NB4 (cell line): Measurements from ENCODE around the gene CYBC1.

Experiments
- DNase-seq: peaks from one replicate; pipeline ENCODE4 v3.0.0; 2010; ENCODE audit warnings: low read depth
- H3K4me3 ChIP-seq: one replicate; pipeline ENCODE4 v1.5.1; 2011; ENCODE audit warnings: mild to moderate bottlenecking, low read depth, low read length, moderate library complexity
- CTCF ChIP-seq: IDR thresholded peaks from one replicate; pipeline ENCODE4 v1.5.1; 2012; ENCODE audit warnings: low read depth, low read length
- MAX ChIP-seq: IDR thresholded peaks from 2 replicates; pipeline ENCODE4 v1.6.1; 2011; ENCODE audit warnings: low read depth, low read length
- MYC ChIP-seq: IDR thresholded peaks from 2 replicates; pipeline ENCODE4 v1.6.1; 2011; ENCODE audit warnings: low read depth, low read length
- POLR2A ChIP-seq: IDR thresholded peaks from 2 replicates; pipeline ENCODE4 v1.6.1; 2011; ENCODE audit warnings: mild to moderate bottlenecking; ENCODE audit not compliant: insufficient read length; ENCODE audit errors: extremely low read depth

CYBC1 gene

DNA sequence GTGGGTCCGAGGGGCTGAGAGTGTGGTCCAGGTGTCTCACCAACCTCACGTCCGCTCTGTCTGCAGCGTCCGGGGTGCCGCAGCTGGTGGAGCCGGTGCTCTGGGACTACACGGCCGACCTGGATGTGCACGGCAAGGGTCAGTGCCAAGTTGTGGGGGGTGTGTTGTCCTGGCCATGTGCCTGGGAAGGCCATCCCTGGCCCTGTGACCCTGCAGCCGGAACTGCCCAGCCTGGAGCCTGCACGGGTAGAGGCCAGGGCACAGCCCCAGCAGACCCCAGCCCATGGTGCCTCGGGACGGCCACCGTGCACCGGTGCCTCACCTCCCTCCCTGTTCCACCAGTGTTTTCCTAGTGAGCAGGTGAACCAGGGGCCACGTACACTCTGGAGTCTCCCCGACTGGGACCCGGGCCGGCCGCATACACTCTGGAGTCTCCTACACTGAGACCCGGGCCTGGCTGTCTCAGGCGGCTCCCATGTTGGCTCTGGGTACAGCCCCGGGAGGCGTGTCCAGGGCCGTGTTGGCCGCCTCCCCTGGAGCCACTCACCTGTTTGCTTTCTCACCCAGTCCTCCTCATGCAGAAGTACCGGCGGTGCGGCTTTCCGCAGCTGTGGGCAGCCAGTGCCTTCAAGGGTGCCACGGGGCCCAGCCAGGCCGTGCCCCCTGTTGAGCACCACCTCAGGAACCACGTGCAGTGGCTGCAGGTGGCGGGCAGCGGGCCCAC lies 13.8 kb downstream of the CYBC1 start:
- no peak for DNase-seq
- TF ChIP-seq CTCF = no peak
- no peak for TF ChIP-seq MAX
- TF ChIP-seq POLR2A = no peak
- no peak for TF ChIP-seq MYC
- no peak overlapping the region for H3K4me3 ChIP-seq

DNA sequence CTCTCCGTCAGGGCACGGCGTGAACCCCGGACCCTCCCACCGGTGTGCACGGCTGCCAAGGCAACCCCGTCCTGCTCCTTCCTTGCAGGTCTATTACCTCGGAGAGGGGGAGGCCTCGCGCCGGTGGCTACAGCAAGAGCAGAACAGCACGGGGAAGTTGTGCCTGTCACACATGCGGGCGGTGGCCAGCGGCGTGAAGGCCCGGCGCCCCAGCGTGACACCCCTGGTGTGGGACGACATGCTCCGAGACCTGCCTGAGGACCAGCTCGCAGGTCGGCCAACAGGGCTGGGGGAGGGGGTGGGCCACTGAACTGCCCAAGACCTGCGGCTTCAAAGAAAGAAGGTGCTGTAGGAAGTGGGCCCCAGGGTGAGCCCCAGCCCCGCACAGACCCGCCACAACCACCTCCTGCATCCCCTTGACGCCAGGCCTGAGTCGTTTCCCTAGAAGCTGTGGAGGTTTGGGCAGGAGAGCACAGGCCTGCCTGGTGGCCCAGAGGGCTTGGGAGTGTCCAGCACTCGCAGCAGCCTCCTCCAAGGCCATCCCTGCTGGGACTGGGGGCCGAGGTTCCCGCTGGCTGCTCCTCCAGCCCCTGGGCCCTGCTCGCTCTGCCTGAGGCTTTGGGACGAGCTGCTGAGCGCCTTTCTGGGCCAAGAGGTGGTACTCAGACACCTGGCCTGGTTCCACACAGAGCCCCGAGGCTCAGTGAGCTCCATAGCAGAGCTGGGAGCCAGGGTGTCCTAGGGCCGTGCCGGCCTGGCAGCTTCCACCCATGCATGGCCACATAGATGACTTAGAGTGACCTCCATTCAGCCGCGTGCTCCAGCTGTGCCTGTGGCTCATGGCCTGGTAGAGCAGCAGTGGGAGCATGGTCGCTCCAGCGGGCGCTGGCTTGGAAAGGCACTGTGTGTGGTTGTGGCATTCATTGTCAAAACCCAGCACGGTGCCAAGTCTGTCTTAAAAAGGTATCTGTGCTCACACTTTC lies 14.7 kb downstream of the CYBC1 start:
- H3K4me3 ChIP-seq = no peak overlapping the region
- DNase-seq = no peak
- TF ChIP-seq CTCF (no peak), POLR2A (no peak), MYC (no peak), MAX (no peak)

DNA sequence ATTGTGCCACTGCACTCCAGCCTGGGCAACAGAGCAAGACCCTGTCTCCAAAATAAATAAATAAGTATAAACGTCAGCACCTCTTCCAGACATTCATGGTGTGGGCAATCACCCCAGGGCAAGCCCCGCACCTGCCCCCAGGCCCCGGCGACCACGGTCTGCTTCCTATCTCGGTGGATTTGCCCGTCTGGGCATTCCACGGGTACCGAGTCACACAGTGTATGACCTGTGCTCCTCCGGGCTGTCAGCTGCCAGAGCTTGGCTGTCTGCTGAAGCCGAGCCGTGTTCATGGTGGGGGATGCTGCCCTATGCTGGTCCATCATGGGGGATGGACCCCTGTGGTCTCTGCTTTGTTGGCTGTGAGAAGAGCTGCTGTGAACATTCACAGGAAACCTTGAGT lies 15.4 kb downstream of the CYBC1 start:
- H3K4me3 ChIP-seq = no peak overlapping the region
- DNase-seq = no peak
- TF ChIP-seq POLR2A (no peak), MAX (no peak), CTCF (no peak), MYC (no peak)

- TF ChIP-seq MAX = no peak
- no peak for TF ChIP-seq MYC
- no peak for TF ChIP-seq CTCF
- TF ChIP-seq POLR2A = no peak
- H3K4me3 ChIP-seq = no peak overlapping the region
- DNase-seq = no peak
Observed at GRCh38 chr17:82434216-82434565, 16.4 kb downstream of the CYBC1 start.

DNA sequence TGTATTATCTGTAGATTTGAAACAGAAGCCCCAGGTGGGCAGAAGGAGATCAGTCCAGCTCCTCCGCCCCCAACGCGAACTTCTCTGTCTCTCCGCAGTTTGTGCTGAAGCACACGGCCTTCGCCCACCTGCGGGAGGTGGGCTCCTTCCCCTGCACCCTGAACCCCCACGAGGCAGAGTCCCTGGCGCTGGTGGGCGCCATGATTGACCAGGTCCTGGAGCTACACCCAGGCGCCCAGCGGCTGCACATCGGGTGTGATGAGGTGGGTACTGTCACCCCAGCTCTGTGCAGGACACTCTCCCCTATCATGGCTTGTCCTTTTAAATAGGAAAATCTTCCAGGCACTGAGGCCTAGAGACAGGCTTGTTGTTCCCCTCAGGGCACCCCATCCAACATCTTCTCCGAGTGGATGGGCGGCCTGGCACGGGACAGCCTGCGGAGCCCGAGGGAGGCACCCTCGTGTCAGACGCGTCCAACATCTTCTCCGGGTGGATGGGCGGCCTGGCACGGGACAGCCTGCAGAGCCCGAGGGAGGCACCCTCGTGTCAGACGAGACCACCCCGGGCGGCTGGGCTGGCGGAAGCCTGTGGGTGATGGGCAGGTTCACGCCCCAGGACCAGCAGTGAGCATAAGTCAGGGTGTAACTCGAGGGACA lies 16.9 kb downstream of the CYBC1 start:
- no peak for TF ChIP-seq MYC
- no peak for TF ChIP-seq POLR2A
- TF ChIP-seq CTCF = no peak
- no peak for TF ChIP-seq MAX
- no peak for DNase-seq
- no peak overlapping the region for H3K4me3 ChIP-seq
